ENCODE data around the gene CLEC19A. TPM values are rescaled to one million over a fixed set of nuclear protein-coding genes. Genes with fewer than 3 reads are reported as not detected.

CLEC19A gene
- total and polyA plus RNA-seq, 4 donors: not detected

- Histone ChIP-seq H3K4me1 (ENCODE audit: control insufficient read depth in 4 of 4, insufficient read depth in 4 of 4, low read length in 3 of 4) (no peaks in the 10 kb centered on the region), H3K9ac (ENCODE audit: low read depth in 1 of 2, low read length in 2 of 2) (no peak overlapping the region), H3K27ac (ENCODE audit: low read depth in 1 of 2, low read length in 2 of 2) (no peak overlapping the region), H3K36me3 (ENCODE audit: control insufficient read depth in 4 of 4, insufficient read depth in 3 of 4, low read depth in 1 of 4, low read length in 3 of 4) (peaks cover 0 to 10% (median 3%) of the 10 kb centered on the region in 4 donors), H3K4me3 (ENCODE audit: low read depth in 1 of 3, low read length in 3 of 3) (no peak overlapping the region), H3K9me3 (ENCODE audit: control insufficient read depth in 4 of 4, low read length in 3 of 4) (no peaks in the 10 kb centered on the region), H3K27me3 (ENCODE audit: control insufficient read depth in 4 of 4, insufficient read depth in 4 of 4, low read length in 3 of 4) (no peaks in the 10 kb centered on the region)
- TF ChIP-seq SP1 (IDR thresholded peaks at IDR 0.05) (no peak), JUND (IDR thresholded peaks at IDR 0.05) (no peak), CTCF (IDR thresholded peaks at IDR 0.05; ENCODE audit: low read depth, low read length, missing input control) (no peak), MAX (IDR thresholded peaks at IDR 0.05) (no peak), REST (IDR thresholded peaks at IDR 0.05) (no peak)
- DNase-seq (ENCODE audit: low spot score): no peak
- WGBS: 44% methylated on average over 1 of the region's 1 CpG
Observed at GRCh38 chr16:19242186-19242585, 43.3 kb upstream of the CLEC19A start.

- Histone ChIP-seq H3K36me3 (ENCODE audit: control insufficient read depth in 4 of 4, insufficient read depth in 3 of 4, low read depth in 1 of 4, low read length in 3 of 4) (peaks cover 0 to 10% (median 3%) of the 10 kb centered on the region in 4 donors), H3K27ac (ENCODE audit: low read depth in 1 of 2, low read length in 2 of 2) (no peak overlapping the region), H3K4me3 (ENCODE audit: low read depth in 1 of 3, low read length in 3 of 3) (no peak overlapping the region), H3K4me1 (ENCODE audit: control insufficient read depth in 4 of 4, insufficient read depth in 4 of 4, low read length in 3 of 4) (no peaks in the 10 kb centered on the region), H3K9ac (ENCODE audit: low read depth in 1 of 2, low read length in 2 of 2) (no peak overlapping the region), H3K9me3 (ENCODE audit: control insufficient read depth in 4 of 4, low read length in 3 of 4) (no peaks in the 10 kb centered on the region), H3K27me3 (ENCODE audit: control insufficient read depth in 4 of 4, insufficient read depth in 4 of 4, low read length in 3 of 4) (no peaks in the 10 kb centered on the region)
- TF ChIP-seq ATF3 (IDR thresholded peaks at IDR 0.05): no peak
- 91% methylated on average over 3 of the region's 3 CpGs for WGBS
- no peak for DNase-seq (ENCODE audit: low spot score)
Observed at GRCh38 chr16:19242987-19243575, 42.5 kb upstream of the CLEC19A start.

- H3K36me3 ChIP-seq (ENCODE audit: control insufficient read depth in 4 of 4, insufficient read depth in 3 of 4, low read depth in 1 of 4, low read length in 3 of 4): peaks cover 0 to 9% (median 3%) of the 10 kb centered on the region in 4 donors
- H3K9ac ChIP-seq (ENCODE audit: low read depth in 1 of 2, low read length in 2 of 2): no peak overlapping the region
- TF ChIP-seq NR2F2 (IDR thresholded peaks at IDR 0.05): no peak
- no peak for TF ChIP-seq FOXA1 (IDR thresholded peaks at IDR 0.05)
- no peak for TF ChIP-seq JUND (IDR thresholded peaks at IDR 0.05)
- no peak for TF ChIP-seq RAD21 (IDR thresholded peaks at IDR 0.05)
- TF ChIP-seq RXRA (IDR thresholded peaks at IDR 0.05): no peak
- no peak for TF ChIP-seq EGR1 (IDR thresholded peaks at IDR 0.05; ENCODE audit: low read depth in 2 of 2)
- no peak for TF ChIP-seq HNF4G (IDR thresholded peaks at IDR 0.05)
- no peak for TF ChIP-seq FOXA2 (IDR thresholded peaks at IDR 0.05)
- TF ChIP-seq ATF3 (IDR thresholded peaks at IDR 0.05): no peak
- TF ChIP-seq REST (IDR thresholded peaks at IDR 0.05): no peak
- no peaks in the 10 kb centered on the region for H3K4me1 ChIP-seq (ENCODE audit: control insufficient read depth in 4 of 4, insufficient read depth in 4 of 4, low read length in 3 of 4)
- no peak overlapping the region for H3K27ac ChIP-seq (ENCODE audit: low read depth in 1 of 2, low read length in 2 of 2)
- DNase-seq (ENCODE audit: low spot score): no peak
- 81% methylated on average over 8 of the region's 8 CpGs for WGBS
- H3K27me3 ChIP-seq (ENCODE audit: control insufficient read depth in 4 of 4, insufficient read depth in 4 of 4, low read length in 3 of 4): no peaks in the 10 kb centered on the region
- no peak overlapping the region for H3K4me3 ChIP-seq (ENCODE audit: low read depth in 1 of 3, low read length in 3 of 3)
- no peaks in the 10 kb centered on the region for H3K9me3 ChIP-seq (ENCODE audit: control insufficient read depth in 4 of 4, low read length in 3 of 4)
Observed at GRCh38 chr16:19245326-19245925, 40.1 kb upstream of the CLEC19A start.

Data from liver (tissue), 9 donors.